CD4-positive, alpha-beta T cell (primary cell): ENCODE results near the gene PHOSPHO1. TPM values are rescaled to one million over a fixed set of nuclear protein-coding genes. Genes with fewer than 3 reads are reported as not detected.

ENCODE experiments used
- ATAC-seq: fragments of 200-7000 bp; cut with Tn5 transposase; one replicate; pipeline ENCODE4 v1.10.0; 2022; ENCODE audit warnings: mild to moderate bottlenecking; ENCODE audit not compliant: poor library complexity
- CTCF ChIA-PET: fragments of 350-600 bp; sonication (Branson Sonifier 250); formaldehyde crosslinking; loops from one replicate; lab custom pipeline; 2021; ENCODE audit warnings: antibody characterized with exemption, inconsistent platforms; lab: Charles Lee
- POLR2A ChIA-PET: fragments of 350-600 bp; sonication (Branson Sonifier 250); formaldehyde crosslinking; loops from one replicate; lab custom pipeline; 2021; ENCODE audit warnings: antibody characterized with exemption, inconsistent platforms; lab: Charles Lee
- DNase-seq, 14 experiments: peaks; one replicate each; pipeline ENCODE4 v3.0.0-alpha.2; 2013 to 2020; ENCODE audit warnings: mixed read lengths in 2 of 14
- H3K27ac ChIP-seq, 2 donors: one replicate each; pipeline versions ENCODE4 v1.5.1 to v1.7.0; 2013; ENCODE audit warnings: low read length in 2 of 2, low read depth in 1 of 2, mild to moderate bottlenecking in 1 of 2
- H3K27me3 ChIP-seq, 2 experiments: 1 replicate in 1 of 2; 2 replicates in 1 of 2; pipeline versions ENCODE4 v1.6.1 to v1.7.0; 2013; ENCODE audit warnings: low read length in 2 of 2, control low read depth in 1 of 2, mild to moderate bottlenecking in 1 of 2, moderate library complexity in 1 of 2; ENCODE audit not compliant: insufficient read depth in 2 of 2, control insufficient read depth in 1 of 2
- H3K36me3 ChIP-seq: one replicate; pipeline ENCODE4 v1.6.1; 2013; ENCODE audit warnings: low read length, control low read depth; ENCODE audit not compliant: insufficient read depth
- H3K4me1 ChIP-seq: one replicate; pipeline ENCODE4 v1.6.1; 2013; ENCODE audit warnings: low read length, control low read depth; ENCODE audit not compliant: insufficient read depth
- H3K4me3 ChIP-seq: one replicate; pipeline ENCODE4 v1.5.1; 2013; ENCODE audit warnings: mild to moderate bottlenecking, low read length, moderate library complexity
- H3K9me3 ChIP-seq, 2 experiments: 1 replicate in 1 of 2; 2 replicates in 1 of 2; pipeline versions ENCODE4 v1.6.1 to v1.7.0; 2013; ENCODE audit warnings: low read length in 2 of 2, mild to moderate bottlenecking in 2 of 2, control low read depth in 1 of 2, moderate library complexity in 1 of 2; ENCODE audit not compliant: control insufficient read depth in 1 of 2, insufficient read depth in 1 of 2
- H3K27ac Mint-ChIP-seq: one replicate; pipeline ENCODE4 v1.8.0; 2020; ENCODE audit warnings: mixed read lengths
- H3K27me3 Mint-ChIP-seq: one replicate; pipeline ENCODE4 v1.8.0; 2021; ENCODE audit warnings: mixed read lengths
- H3K36me3 Mint-ChIP-seq: one replicate; pipeline ENCODE4 v1.8.0; 2021; ENCODE audit warnings: low read depth, mixed read lengths
- H3K4me1 Mint-ChIP-seq: one replicate; pipeline ENCODE4 v1.8.0; 2021; ENCODE audit warnings: low read depth, mixed read lengths
- H3K4me3 Mint-ChIP-seq: one replicate; pipeline ENCODE4 v1.8.0; 2020; ENCODE audit warnings: mild to moderate bottlenecking, mixed read lengths
- H3K9me3 Mint-ChIP-seq: one replicate; pipeline ENCODE4 v1.8.0; 2020; ENCODE audit warnings: mixed read lengths
- intact Hi-C, 2 experiments: fragments of 100-400 bp; cut with DNase I in 1 of 2; cut with micrococcal nuclease in 1 of 2; formaldehyde crosslinking; loops; one replicate each; pipeline versions ENCODE4 v1.15.1 to v1.9.0; 2023 to 2025; cut with DNase I, micrococcal nuclease
- total RNA-seq, 174 experiments: library from RNA in 2 of 174; stranded (reverse) in 2 of 174; gene quantifications; one replicate each; pipeline ENCODE4 v1.2.3 and lab custom pipeline; 2021 to 2026
- TF ChIP-seq, protein P1 (sequence below): fragments of 200-600 bp; IDR thresholded peaks from one replicate; pipeline ENCODE4 v1.8.0; 2022; ENCODE audit warnings: antibody characterized with exemption, mild to moderate bottlenecking

The PHOSPHO1 gene
- total RNA-seq, 2 experiments from 2014 or later: not detected

DNA sequence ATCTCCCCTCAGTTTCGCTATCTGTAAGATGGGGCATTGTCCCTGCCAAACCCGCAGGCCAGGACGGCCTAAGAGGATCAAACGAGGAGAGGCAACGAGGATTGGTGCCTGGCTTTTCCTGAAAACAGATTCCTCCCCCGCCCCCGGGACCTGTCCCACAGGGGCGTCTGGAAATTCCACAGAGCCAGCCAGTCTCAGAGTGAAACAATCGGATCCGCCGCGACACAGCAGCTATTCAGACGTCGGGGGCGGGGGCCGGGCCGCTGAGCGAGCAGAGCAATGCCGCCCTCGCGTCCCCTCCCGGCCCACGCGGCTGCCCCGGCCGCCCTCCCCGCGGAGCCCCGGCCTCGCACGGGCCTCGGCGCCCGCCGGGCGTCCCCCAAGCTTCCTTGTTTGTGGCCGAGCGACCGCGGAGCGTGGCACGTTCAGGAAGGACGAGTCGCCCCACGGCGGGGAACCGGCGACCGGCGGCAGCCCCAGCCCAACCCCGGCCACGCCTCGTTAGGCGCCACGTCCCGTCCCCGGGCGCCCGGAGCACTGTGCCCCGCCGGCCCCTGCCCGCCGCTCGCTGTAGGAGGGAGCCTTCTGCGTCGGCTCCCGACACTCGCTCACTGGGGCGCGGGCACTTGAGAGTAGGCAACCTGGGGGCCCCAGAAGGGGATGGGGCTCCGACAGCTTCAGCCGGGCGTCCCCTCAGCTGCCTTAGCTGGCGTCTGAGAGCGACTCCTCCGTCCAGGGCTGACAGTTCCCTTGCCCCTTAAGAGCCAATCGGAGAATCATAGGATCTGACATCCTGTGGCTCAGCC is 29.6 kb upstream of the PHOSPHO1 start:
- Mint-ChIP-seq H3K36me3 (no peaks in the 10 kb centered on the region), H3K4me3 (peak overlapping the region; percentile 83), H3K27ac (no peak overlapping the region), H3K27me3 (peaks cover 9% of the 10 kb centered on the region), H3K4me1 (peaks cover 11% of the 10 kb centered on the region), H3K9me3 (no peaks in the 10 kb centered on the region)
- H3K27ac ChIP-seq: no peak overlapping the region
- ChIA-PET POLR2A (interaction anchor here (0.9 to 1.3 kb wide), 2 partner anchors 30 to 33 kb away, joined by 3 read pairs; no protein-coding TSS in a partner anchor), CTCF (interaction anchor here (0.9 kb wide), 1 partner anchor 30 kb away, joined by 3 read pairs; no protein-coding TSS in a partner anchor)
- H3K4me3 ChIP-seq: peak overlapping the region; percentile 65
- H3K36me3 ChIP-seq: no peaks in the 10 kb centered on the region
- DNase-seq (peak; percentile 10 to 74 (median 39)), ATAC-seq (peak; percentile 71)
- H3K4me1 ChIP-seq: peaks cover 15% of the 10 kb centered on the region
- TF ChIP-seq, protein P1, sequence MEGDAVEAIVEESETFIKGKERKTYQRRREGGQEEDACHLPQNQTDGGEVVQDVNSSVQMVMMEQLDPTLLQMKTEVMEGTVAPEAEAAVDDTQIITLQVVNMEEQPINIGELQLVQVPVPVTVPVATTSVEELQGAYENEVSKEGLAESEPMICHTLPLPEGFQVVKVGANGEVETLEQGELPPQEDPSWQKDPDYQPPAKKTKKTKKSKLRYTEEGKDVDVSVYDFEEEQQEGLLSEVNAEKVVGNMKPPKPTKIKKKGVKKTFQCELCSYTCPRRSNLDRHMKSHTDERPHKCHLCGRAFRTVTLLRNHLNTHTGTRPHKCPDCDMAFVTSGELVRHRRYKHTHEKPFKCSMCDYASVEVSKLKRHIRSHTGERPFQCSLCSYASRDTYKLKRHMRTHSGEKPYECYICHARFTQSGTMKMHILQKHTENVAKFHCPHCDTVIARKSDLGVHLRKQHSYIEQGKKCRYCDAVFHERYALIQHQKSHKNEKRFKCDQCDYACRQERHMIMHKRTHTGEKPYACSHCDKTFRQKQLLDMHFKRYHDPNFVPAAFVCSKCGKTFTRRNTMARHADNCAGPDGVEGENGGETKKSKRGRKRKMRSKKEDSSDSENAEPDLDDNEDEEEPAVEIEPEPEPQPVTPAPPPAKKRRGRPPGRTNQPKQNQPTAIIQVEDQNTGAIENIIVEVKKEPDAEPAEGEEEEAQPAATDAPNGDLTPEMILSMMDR: no peak
- no peaks in the 10 kb centered on the region for H3K9me3 ChIP-seq
- intact Hi-C loops: no loop called here
- peaks cover 0 to 8% of the 10 kb centered on the region in 2 experiments for H3K27me3 ChIP-seq

DNA sequence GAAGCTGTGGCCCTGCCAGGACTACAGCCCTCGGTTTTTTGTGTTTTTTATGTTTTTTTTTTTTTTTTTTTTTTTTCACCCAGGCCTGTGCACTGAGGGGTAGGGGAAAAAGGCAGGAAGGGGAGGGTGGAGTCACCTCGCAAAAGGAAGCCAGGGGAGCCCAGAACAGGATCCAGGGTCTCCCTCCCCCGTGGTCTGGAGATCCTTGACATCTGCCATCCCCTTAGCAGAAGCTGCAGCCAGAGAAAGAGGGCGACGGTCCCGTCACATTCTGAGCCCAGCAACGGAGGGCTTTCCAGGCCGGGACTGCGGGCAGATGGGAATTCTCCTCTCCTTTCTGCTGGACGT is 29.1 kb upstream of the PHOSPHO1 start:
- POLR2A ChIA-PET: interaction anchor here (0.7 to 1.3 kb wide), 2 partner anchors 32 to 35 kb away, joined by 3 read pairs; no protein-coding TSS in a partner anchor
- DNase-seq: peak in 1 of 14 experiments; percentile 21
- intact Hi-C loops: no loop called here
- Mint-ChIP-seq H3K36me3 (no peaks in the 10 kb centered on the region), H3K4me1 (peaks cover 11% of the 10 kb centered on the region), H3K9me3 (no peaks in the 10 kb centered on the region), H3K4me3 (peak overlapping the region; percentile 83), H3K27ac (no peak overlapping the region), H3K27me3 (peaks cover 6% of the 10 kb centered on the region)
- TF ChIP-seq, protein P1: no peak
- Histone ChIP-seq H3K27me3 (peaks cover 0 to 8% of the 10 kb centered on the region in 2 experiments), H3K4me1 (peaks cover 15% of the 10 kb centered on the region), H3K36me3 (no peaks in the 10 kb centered on the region), H3K9me3 (no peaks in the 10 kb centered on the region), H3K4me3 (peak overlapping the region; percentile 65), H3K27ac (no peak overlapping the region)
- CTCF ChIA-PET: interaction anchor here (0.9 kb wide), 1 partner anchor 31 kb away, joined by 3 read pairs; no protein-coding TSS in a partner anchor
- no peak for ATAC-seq

DNA sequence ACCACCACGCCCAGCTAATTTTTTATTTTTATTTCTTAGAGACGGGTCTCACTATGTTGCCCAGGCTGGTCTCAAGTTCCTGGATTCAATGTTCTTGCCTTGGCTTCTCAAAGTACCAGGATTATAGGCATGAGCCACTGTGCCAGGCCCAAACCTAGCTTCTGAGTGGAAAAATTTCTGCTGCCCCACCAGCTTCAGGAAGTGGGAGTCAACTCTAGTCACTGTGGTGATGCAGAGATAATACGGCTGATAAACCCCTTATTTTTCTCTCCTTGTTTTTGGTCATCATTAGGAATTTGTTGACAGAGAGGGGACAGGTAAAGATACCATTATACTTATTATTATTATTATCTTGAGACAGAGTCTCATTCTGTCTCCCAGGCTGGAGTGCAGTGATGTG is 27.8 kb upstream of the PHOSPHO1 start:
- peaks cover 4% of the 10 kb centered on the region for H3K27me3 Mint-ChIP-seq
- H3K36me3 Mint-ChIP-seq: no peaks in the 10 kb centered on the region
- intact Hi-C loops: no loop called here
- TF ChIP-seq, protein P1: no peak
- no peaks in the 10 kb centered on the region for H3K9me3 Mint-ChIP-seq
- ATAC-seq: no peak
- H3K36me3 ChIP-seq: no peaks in the 10 kb centered on the region
- DNase-seq: no peak
- ChIA-PET CTCF (no interaction called here), POLR2A (no interaction called here)
- no peak overlapping the region for H3K4me3 ChIP-seq
- peaks cover 11% of the 10 kb centered on the region for H3K4me1 Mint-ChIP-seq
- no peaks in the 10 kb centered on the region for H3K9me3 ChIP-seq
- H3K27ac ChIP-seq: no peak overlapping the region
- H3K4me1 ChIP-seq: peaks cover 15% of the 10 kb centered on the region
- H3K4me3 Mint-ChIP-seq: no peak overlapping the region
- H3K27ac Mint-ChIP-seq: no peak overlapping the region
- H3K27me3 ChIP-seq: peaks cover 0 to 8% of the 10 kb centered on the region in 2 experiments
